GM21723 (cell line): Measurements from ENCODE around the gene SMAD1.
A peak's percentile ranks its signal among the peaks of the same experiment; 100 is the strongest.

Experiments used
- ATAC-seq: cut with Tn5 transposase; IDR thresholded peaks from one replicate; pipeline ENCODE4 v1.9.1; 2021; ENCODE audit warnings: mild to moderate bottlenecking, moderate library complexity; ENCODE audit not compliant: unreplicated experiment

The SMAD1 gene

GRCh38 chr4:145488310-145488709, 6.7 kb downstream of the SMAD1 start:
- no peak for ATAC-seq

GRCh38 chr4:145489556-145489955, 7.9 kb downstream of the SMAD1 start:
- no peak for ATAC-seq

DNA sequence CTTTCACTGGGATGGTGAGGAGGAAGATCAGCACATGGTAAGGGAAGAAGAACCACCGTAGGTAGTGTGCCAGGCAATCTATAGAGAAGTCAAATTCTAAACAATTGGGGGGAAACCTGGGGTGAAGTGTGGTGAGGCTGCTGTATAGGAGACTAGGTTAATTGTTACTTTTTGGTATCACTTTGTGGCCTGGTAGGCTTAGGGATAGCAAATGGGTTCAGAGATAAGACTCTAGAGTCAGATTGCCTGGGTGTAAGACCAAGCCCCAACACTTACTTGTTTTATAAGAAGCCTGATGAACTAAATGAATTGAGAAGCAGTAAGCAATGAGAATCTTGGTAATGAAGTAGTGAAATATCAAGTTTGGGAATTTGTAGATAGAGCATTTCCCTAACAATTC, 8.7 kb downstream of the SMAD1 start:
- ATAC-seq: no peak

DNA sequence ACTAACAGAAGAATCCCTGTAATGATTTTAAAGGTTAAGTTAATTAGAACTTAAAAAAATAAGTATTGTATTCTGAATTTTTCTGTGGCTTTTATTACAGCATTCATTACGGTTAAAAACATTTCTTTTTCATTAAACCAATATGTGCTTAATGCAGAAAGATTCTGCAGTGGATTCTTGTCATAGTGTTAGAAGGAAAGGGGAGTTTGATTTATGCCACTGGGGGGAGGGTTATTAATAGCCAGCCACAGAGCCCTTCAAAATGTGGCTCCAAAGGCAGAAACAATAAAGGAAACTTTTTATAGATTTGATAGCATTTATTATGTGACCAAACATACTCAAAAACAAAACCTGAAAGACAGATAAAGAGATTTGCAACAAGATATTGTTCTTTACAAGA, 9.1 kb downstream of the SMAD1 start:
- no peak for ATAC-seq

GRCh38 chr4:145492376-145492775, 10.7 kb downstream of the SMAD1 start:
- ATAC-seq: no peak

GRCh38 chr4:145493166-145493565, 11.5 kb downstream of the SMAD1 start:
- ATAC-seq: no peak

- ATAC-seq: no peak
These were observed 13.1 kb downstream of the SMAD1 start for GRCh38 chr4:145494666-145495270.

DNA sequence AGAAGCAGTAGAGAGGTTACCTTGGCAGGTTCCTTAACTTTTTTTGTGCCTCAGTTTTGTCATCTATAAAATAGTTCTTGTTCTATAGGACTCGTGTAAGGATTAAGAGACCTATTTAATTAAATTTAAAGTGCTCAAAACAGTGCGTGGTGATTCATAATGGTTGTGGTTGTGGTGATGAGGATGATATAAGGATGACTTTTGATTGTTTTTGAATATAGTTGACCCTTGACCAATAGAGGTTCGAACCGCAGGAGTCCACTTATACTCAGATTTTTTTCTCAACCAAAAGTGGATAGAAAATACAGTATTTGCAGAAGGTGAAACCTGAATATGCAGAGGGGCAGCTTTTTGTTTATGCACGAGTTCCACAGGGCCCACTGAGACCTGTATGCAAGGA, 14.6 kb downstream of the SMAD1 start:
- ATAC-seq: no peak

DNA sequence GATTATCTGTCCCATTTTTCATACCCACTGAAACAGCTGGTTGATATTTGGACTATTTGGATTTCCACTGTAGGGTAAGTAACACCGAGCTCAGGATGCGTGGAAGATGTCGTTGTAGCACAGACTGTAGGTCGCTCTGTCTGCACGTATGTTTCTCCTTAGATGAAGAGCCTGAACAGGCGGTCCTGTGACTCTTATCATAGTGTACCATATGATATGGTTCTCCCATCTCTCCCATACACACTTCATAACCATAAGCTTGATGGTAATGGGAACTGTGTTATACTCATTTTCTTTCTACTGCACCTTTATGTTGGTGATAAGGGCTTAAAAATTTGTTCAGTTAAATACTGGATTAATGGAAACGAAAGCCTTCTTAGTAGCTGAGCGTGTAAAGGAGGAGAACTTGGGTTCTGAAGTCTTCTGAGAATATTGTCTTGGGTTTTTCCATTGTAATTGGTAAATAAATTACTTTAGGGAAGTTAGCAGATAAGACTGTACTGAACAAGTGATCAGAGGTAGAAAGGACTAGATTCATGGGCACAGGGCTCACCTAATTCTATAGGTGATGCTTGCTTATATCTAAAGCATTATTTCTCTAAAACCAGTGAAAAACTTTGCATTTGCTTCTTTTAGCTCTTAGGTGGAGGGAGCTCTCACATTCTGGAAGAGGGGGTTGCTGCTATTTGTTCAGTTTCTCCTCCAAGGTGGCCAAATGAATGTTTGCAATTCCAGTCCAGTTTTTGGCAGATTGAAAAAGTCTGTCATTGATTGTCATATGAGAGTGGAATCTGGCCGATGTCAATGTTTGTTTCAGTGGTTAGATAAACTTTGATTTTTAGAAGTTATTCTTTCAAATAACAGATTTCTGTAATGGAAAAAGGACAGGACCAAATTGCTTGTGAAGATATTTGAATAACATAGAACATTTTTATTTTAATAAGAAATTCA, 15.8 kb downstream of the SMAD1 start:
- ATAC-seq: no peak

DNA sequence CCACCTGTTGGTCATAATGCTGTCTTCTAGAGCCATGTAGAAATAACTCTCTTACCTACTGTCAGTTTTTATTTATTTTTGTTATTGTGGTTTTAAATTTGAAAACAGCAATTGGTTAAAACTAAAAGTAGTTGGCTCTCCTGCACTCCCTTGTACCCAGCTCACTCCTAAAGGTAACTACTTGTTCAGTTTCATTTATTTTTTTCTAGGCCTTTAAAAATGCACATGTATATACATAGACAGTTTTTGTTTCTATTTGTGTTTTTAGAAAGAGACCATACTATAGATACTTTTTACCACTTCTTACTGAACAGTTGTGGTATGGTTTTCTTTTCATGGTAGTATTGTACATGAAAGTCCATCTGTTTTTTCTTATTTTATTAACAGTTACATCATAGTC, 16.8 kb downstream of the SMAD1 start:
- peak; percentile 85 for ATAC-seq

DNA sequence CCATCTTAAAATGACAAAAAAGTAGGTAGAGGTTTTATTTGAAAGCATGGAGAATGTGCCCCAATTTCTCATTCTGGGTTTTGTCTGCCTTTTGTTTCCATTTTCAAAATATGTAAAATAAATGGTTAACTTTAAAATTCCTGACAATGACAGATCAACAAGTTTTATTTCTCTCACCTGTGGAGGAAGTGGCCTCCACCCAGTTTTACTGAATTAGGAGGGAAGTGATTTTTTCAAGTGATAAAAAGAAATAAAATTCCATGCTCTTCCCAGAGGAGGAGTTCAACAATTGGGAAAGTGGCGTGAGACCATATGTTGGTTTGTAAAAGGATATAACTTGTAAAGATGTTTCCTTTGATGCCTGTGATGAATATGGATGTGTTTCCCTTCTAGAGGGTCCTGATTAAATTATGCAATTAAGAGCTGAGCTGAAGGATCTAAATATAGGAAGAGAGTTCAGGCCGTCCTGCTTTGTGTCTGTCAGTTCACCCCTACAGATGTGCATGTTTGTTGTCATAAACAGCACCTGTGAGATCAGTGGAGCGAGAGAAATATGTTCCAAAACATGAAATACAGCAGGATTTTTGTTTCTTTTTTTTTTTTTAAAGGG, 19.5 kb downstream of the SMAD1 start:
- peak; percentile 55 for ATAC-seq

- ATAC-seq: no peak
These were observed 21.2 kb downstream of the SMAD1 start for GRCh38 chr4:145502809-145503208.

- ATAC-seq: no peak
These were observed 21.9 kb downstream of the SMAD1 start for GRCh38 chr4:145503486-145504072.

GRCh38 chr4:145505995-145506394, 24.3 kb downstream of the SMAD1 start:
- no peak for ATAC-seq

DNA sequence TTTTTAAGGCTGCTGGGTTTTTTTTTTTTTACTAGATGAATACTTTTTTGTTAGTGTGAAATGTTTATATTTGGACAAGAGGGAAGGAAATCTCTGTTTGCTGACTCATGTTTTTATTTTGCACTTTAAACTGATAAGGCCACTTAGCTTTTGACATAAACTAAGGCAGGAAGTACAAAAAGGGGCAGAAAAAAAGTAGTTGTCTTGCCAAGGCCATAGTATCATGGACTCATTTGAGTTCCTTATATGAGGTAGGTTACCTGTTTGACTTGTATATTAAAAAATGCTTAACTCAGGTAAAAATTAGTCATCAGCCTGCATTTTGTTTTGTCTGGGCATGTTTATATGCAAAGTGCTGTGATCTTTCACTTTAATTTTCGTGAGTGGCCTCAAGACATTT, 26.0 kb downstream of the SMAD1 start:
- ATAC-seq: no peak

DNA sequence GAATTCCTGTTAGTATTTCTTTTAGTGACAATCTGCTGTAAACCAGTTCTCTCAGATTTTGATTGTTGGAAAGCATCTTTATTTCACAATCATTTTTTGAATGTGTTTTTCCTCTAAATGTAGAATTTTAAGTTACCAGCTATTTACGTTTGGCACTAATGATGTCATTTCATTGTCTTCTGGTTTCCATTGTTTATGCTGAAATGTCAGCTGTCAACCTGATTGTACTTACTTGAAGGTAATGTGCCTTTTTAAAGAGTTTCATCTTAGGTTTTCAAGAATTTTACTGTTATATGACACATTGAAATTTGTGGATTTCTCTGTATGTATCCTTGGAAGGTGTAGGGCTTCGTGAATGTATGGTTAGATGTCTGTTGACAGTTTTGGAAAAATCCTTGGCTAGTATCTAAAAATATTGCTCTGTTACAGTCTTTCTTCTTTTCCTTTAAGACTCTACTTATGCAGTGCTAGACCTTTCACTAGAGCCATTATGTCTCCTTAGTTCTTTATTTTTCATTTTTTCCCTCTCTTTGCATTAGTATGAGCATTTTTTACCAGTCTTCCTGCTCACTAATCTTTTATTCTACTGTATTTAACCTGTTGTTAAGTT, 30.4 kb downstream of the SMAD1 start:
- ATAC-seq: no peak

DNA sequence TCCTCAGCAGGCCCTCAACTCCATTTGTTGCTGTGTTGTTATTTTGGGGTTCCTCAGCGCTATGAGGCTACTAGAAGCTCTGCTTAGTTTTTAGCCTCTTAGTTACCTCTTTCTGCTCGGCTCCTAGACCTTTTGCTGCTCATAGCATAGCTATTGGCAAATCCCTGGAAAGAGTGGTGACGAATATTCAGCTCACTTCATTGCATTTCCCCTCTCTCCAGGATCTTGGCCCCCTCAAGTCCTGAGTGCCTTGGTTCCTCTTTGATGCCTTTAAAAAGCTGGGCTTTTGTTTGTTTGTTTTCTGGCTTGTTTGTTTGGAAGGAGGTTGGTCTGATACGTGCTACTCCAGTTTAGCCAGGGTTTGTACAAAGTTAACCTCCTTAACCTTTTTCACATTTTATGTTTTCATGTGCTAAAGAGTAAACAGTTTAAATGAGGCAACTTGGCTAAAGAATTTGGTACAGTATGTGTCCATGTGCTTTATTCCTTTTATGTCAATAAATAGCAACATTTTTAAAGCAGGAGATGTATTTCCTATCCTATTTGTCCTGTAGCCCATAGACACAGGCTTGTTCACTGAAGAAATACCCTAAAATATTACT, 31.5 kb downstream of the SMAD1 start:
- no peak for ATAC-seq

DNA sequence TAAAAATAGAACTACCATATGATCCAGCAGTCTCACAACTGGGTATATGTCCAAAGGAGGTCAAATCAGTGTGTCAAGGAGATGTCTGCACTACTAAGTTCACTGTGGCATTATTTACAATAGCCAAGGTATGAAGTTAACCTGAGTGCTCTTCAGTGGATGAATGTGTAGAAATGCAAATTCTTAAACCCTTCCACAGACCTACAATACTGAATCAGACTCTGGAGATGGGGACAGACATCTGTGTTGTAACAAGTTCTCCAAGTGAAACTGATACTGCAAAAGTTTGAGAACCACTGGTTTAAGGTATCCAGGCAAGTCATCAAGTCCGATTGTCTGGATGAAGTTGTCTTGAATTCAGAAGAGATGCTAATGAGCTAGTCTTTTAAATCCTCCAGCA, 38.5 kb downstream of the SMAD1 start:
- no peak for ATAC-seq

- ATAC-seq: no peak
These were observed 39.6 kb downstream of the SMAD1 start for GRCh38 chr4:145521282-145521681.

GRCh38 chr4:145523117-145523516, 41.5 kb downstream of the SMAD1 start:
- ATAC-seq: no peak

GRCh38 chr4:145524552-145524951, 42.9 kb downstream of the SMAD1 start:
- no peak for ATAC-seq
